Activated T-cell treated with anti-CD3 and anti-CD28 coated beads, Interleukin-2, amount 50 U/mL, for 4 hours (primary cell): ENCODE data around the gene AIRE. TPM values are rescaled to one million over a fixed set of nuclear protein-coding genes. Genes with fewer than 3 reads are reported as not detected.
"Not testable (repeated sequence)": the region's sequence is repeated elsewhere in the genome, so short reads cannot be mapped to it uniquely, and the experiment has no call there.

ENCODE experiments used
- ATAC-seq, 2 donors: fragments of 200-7000 bp; cut with Tn5 transposase; one replicate each; pipeline ENCODE4 v1.10.0; 2021
- DNase-seq: peaks from one replicate; pipeline ENCODE4 v3.0.0-alpha.2; 2020
- H3K27me3 Mint-ChIP-seq: one replicate; pipeline ENCODE4 v1.8.0; 2021; ENCODE audit warnings: low read depth, mixed read lengths
- H3K36me3 Mint-ChIP-seq: one replicate; pipeline ENCODE4 v1.8.0; 2022; ENCODE audit warnings: mixed read lengths; ENCODE audit not compliant: insufficient read depth
- H3K4me1 Mint-ChIP-seq: one replicate; pipeline ENCODE4 v1.8.0; 2021; ENCODE audit warnings: low read depth, mixed read lengths
- H3K4me3 Mint-ChIP-seq: one replicate; pipeline ENCODE4 v1.8.0; 2021; ENCODE audit warnings: mild to moderate bottlenecking, moderate library complexity, mixed read lengths
- H3K9me3 Mint-ChIP-seq: one replicate; pipeline ENCODE4 v1.8.0; 2021; ENCODE audit warnings: mixed read lengths
- total RNA-seq, 3 donors: library from RNA; stranded (reverse); gene quantifications; one replicate each; pipeline ENCODE4 v1.2.1, GENCODE V29; 2021

The AIRE gene
- total RNA-seq, 3 donors from 2014 or later: not detected

GRCh38 chr21:44301141-44301540 lies 15.5 kb downstream of the AIRE start:
- Mint-ChIP-seq H3K9me3 (no peaks in the 10 kb centered on the region), H3K4me1 (peaks cover 54% of the 10 kb centered on the region)
- no peak for ATAC-seq

GRCh38 chr21:44301961-44302406 lies 16.3 kb downstream of the AIRE start:
- DNase-seq (no peak), ATAC-seq (no peak)
- Mint-ChIP-seq H3K4me3 (peak overlapping the region; percentile 79), H3K9me3 (no peaks in the 10 kb centered on the region), H3K36me3 (no peaks in the 10 kb centered on the region), H3K27me3 (no peaks in the 10 kb centered on the region), H3K4me1 (peaks cover 54% of the 10 kb centered on the region)

More at GRCh38 chr21:44301141-44301540, 15.5 kb downstream of the AIRE start:
- DNase-seq: no peak
- peak overlapping the region; percentile 79 for H3K4me3 Mint-ChIP-seq
- no peaks in the 10 kb centered on the region for H3K27me3 Mint-ChIP-seq
- H3K36me3 Mint-ChIP-seq: no peaks in the 10 kb centered on the region

- DNase-seq, ATAC-seq, H3K36me3 Mint-ChIP-seq, H3K9me3 Mint-ChIP-seq, H3K27me3 Mint-ChIP-seq, H3K4me3 Mint-ChIP-seq: not testable (repeated sequence)
- peaks cover 48% of the 10 kb centered on the region for H3K4me1 Mint-ChIP-seq
Observed at GRCh38 chr21:44302573-44303401, 17.1 kb downstream of the AIRE start.

GRCh38 chr21:44303490-44303981 lies 17.9 kb downstream of the AIRE start:
- Mint-ChIP-seq H3K4me3 (peak overlapping the region; percentile 49), H3K9me3 (no peaks in the 10 kb centered on the region), H3K4me1 (peaks cover 41% of the 10 kb centered on the region), H3K27me3 (no peaks in the 10 kb centered on the region), H3K36me3 (peaks cover 5% of the 10 kb centered on the region)
- DNase-seq (no peak), ATAC-seq (no peak)

GRCh38 chr21:44304011-44304616 lies 18.4 kb downstream of the AIRE start:
- no peak overlapping the region for H3K4me3 Mint-ChIP-seq
- H3K36me3 Mint-ChIP-seq: peaks cover 5% of the 10 kb centered on the region
- H3K4me1 Mint-ChIP-seq: peaks cover 38% of the 10 kb centered on the region
- H3K9me3 Mint-ChIP-seq: no peaks in the 10 kb centered on the region
- no peak for DNase-seq
- H3K27me3 Mint-ChIP-seq: no peaks in the 10 kb centered on the region
- no peak for ATAC-seq

GRCh38 chr21:44304877-44305293 lies 19.2 kb downstream of the AIRE start:
- Mint-ChIP-seq H3K4me1 (peaks cover 34% of the 10 kb centered on the region), H3K27me3 (no peaks in the 10 kb centered on the region), H3K36me3 (peaks cover 5% of the 10 kb centered on the region), H3K4me3 (no peak overlapping the region), H3K9me3 (no peaks in the 10 kb centered on the region)
- DNase-seq (peak; percentile 34), ATAC-seq (peak in 1 of 2 donors; percentile 47)

GRCh38 chr21:44305691-44306090 lies 20.0 kb downstream of the AIRE start:
- Mint-ChIP-seq H3K4me1 (peaks cover 34% of the 10 kb centered on the region), H3K36me3 (peaks cover 5% of the 10 kb centered on the region), H3K9me3 (no peaks in the 10 kb centered on the region), H3K27me3 (no peaks in the 10 kb centered on the region), H3K4me3 (no peak overlapping the region)
- ATAC-seq: no peak
- DNase-seq: no peak

- no peak overlapping the region for H3K4me3 Mint-ChIP-seq
- DNase-seq (no peak), ATAC-seq (no peak)
- peaks cover 21% of the 10 kb centered on the region for H3K4me1 Mint-ChIP-seq
- no peaks in the 10 kb centered on the region for H3K27me3 Mint-ChIP-seq
- no peaks in the 10 kb centered on the region for H3K9me3 Mint-ChIP-seq
- peaks cover 11% of the 10 kb centered on the region for H3K36me3 Mint-ChIP-seq
Observed at GRCh38 chr21:44306936-44307704, 21.4 kb downstream of the AIRE start.

GRCh38 chr21:44310628-44311507 lies 25.2 kb downstream of the AIRE start:
- ATAC-seq: no peak
- Mint-ChIP-seq H3K36me3 (peaks cover 11% of the 10 kb centered on the region), H3K4me3 (no peak overlapping the region), H3K4me1 (peaks cover 2% of the 10 kb centered on the region), H3K27me3 (no peaks in the 10 kb centered on the region), H3K9me3 (no peaks in the 10 kb centered on the region)
- no peak for DNase-seq

GRCh38 chr21:44312089-44312488 lies 26.4 kb downstream of the AIRE start:
- ATAC-seq: no peak
- peaks cover 15% of the 10 kb centered on the region for H3K36me3 Mint-ChIP-seq
- DNase-seq: no peak
- no peaks in the 10 kb centered on the region for H3K9me3 Mint-ChIP-seq
- H3K4me3 Mint-ChIP-seq: no peak overlapping the region
- peaks cover 2% of the 10 kb centered on the region for H3K4me1 Mint-ChIP-seq
- H3K27me3 Mint-ChIP-seq: no peaks in the 10 kb centered on the region

- no peak for DNase-seq
- no peak for ATAC-seq
- no peaks in the 10 kb centered on the region for H3K9me3 Mint-ChIP-seq
- H3K4me3 Mint-ChIP-seq: no peak overlapping the region
- no peaks in the 10 kb centered on the region for H3K27me3 Mint-ChIP-seq
- H3K36me3 Mint-ChIP-seq: peaks cover 15% of the 10 kb centered on the region
- H3K4me1 Mint-ChIP-seq: peaks cover 2% of the 10 kb centered on the region
Observed at GRCh38 chr21:44312716-44313115, 27.0 kb downstream of the AIRE start.

GRCh38 chr21:44313451-44313850 lies 27.8 kb downstream of the AIRE start:
- peaks cover 2% of the 10 kb centered on the region for H3K4me1 Mint-ChIP-seq
- H3K27me3 Mint-ChIP-seq: no peaks in the 10 kb centered on the region
- DNase-seq: no peak
- peaks cover 10% of the 10 kb centered on the region for H3K36me3 Mint-ChIP-seq
- no peaks in the 10 kb centered on the region for H3K9me3 Mint-ChIP-seq
- no peak overlapping the region for H3K4me3 Mint-ChIP-seq
- no peak for ATAC-seq

- no peak for ATAC-seq
- no peak for DNase-seq
- Mint-ChIP-seq H3K4me3 (no peak overlapping the region), H3K36me3 (peaks cover 10% of the 10 kb centered on the region), H3K9me3 (no peaks in the 10 kb centered on the region), H3K27me3 (no peaks in the 10 kb centered on the region), H3K4me1 (peaks cover 2% of the 10 kb centered on the region)
Observed at GRCh38 chr21:44314128-44314527, 28.5 kb downstream of the AIRE start.
